Endothelial cell of umbilical vein (primary cell): ENCODE measurements around the gene ZFR2. TPM values are rescaled to one million over a fixed set of nuclear protein-coding genes. Genes with fewer than 3 reads are reported as not detected.

ENCODE experiments used
- BruUV-seq: library from RNA; stranded (reverse); fragments of 400-500 nt; replicated peaks from 2 replicates; lab custom pipeline; 2021; lab: Mats Ljungman, UMichigan
- CTCF ChIA-PET: fragments of 300-600, 350-600 bp; sonication (Branson Sonifier 250); formaldehyde crosslinking; loops from one replicate; lab custom pipeline; 2021; ENCODE audit warnings: antibody characterized with exemption, inconsistent platforms; lab: Charles Lee
- POLR2A ChIA-PET: fragments of 300-600, 350-600 bp; sonication (Branson Sonifier 250); formaldehyde crosslinking; loops from one replicate; lab custom pipeline; 2021; ENCODE audit warnings: antibody characterized with exemption, inconsistent platforms; lab: Charles Lee
- DNase-seq: peaks from one replicate; pipeline ENCODE4 v3.0.0-alpha.2; 2011; ENCODE audit warnings: low read depth, low spot score
- FAIRE-seq: peaks from 2 replicates; lab custom pipeline; 2011; peaks lifted over from hg19 to GRCh38; lab: Jason Lieb, UNC
- H2AFZ ChIP-seq: 2 replicates; pipeline ENCODE4 v1.6.0; 2012; ENCODE audit warnings: low read depth, low read length, control low read depth, inconsistent platforms
- H3K27ac ChIP-seq: 2 replicates; pipeline ENCODE4 v1.5.1; 2011; ENCODE audit warnings: low read depth, mild to moderate bottlenecking, control low read depth, low read length, moderate library complexity; ENCODE audit not compliant: insufficient read depth
- H3K27me3 ChIP-seq, 2 experiments: 2 replicates each; pipeline versions ENCODE4 v1.6.0 to v1.6.1; 2011; ENCODE audit warnings: low read length in 2 of 2, mixed read lengths in 1 of 2; ENCODE audit not compliant: control insufficient read depth in 2 of 2, insufficient read depth in 2 of 2
- H3K36me3 ChIP-seq, 2 experiments: 2 replicates in 1 of 2; 3 replicates in 1 of 2; pipeline ENCODE4 v1.5.1; 2011; ENCODE audit warnings: low read length in 2 of 2, mild to moderate bottlenecking in 1 of 2, moderate library complexity in 1 of 2; ENCODE audit not compliant: control insufficient read depth in 2 of 2, insufficient read depth in 2 of 2; ENCODE audit errors: extremely low read depth in 1 of 2
- H3K4me1 ChIP-seq: 3 replicates; pipeline ENCODE4 v1.5.1; 2011; ENCODE audit warnings: mild to moderate bottlenecking, low read length; ENCODE audit not compliant: control insufficient read depth, insufficient read depth; ENCODE audit errors: extremely low read depth
- H3K4me2 ChIP-seq: 2 replicates; pipeline ENCODE4 v1.6.1; 2011; ENCODE audit warnings: low read length, control low read depth, mixed read lengths; ENCODE audit not compliant: insufficient read depth
- H3K4me3 ChIP-seq, 3 experiments: fragments of 200-600 bp in 1 of 3; sonication (generic), shearing (Covaris generic) in 1 of 3; replicated peaks in 1 of 3; 2 replicates each; pipeline ENCODE4 v1.5.1; 2011 to 2016; ENCODE audit warnings: control low read depth in 3 of 3, low read length in 3 of 3, mild to moderate bottlenecking in 2 of 3, inconsistent platforms in 1 of 3, low read depth in 1 of 3, moderate library complexity in 1 of 3; ENCODE audit not compliant: insufficient read depth in 1 of 3
- H3K79me2 ChIP-seq: 2 replicates; pipeline ENCODE4 v1.6.0; 2012; ENCODE audit warnings: low read length, inconsistent platforms; ENCODE audit not compliant: control insufficient read depth, insufficient read depth
- H3K9ac ChIP-seq: replicated peaks from 2 replicates; pipeline ENCODE3; 2011; ENCODE audit warnings: low read length, control low read depth; ENCODE audit not compliant: insufficient read depth; ENCODE audit errors: extremely low read depth
- H3K9me1 ChIP-seq: replicated peaks from 3 replicates; pipeline ENCODE4 v1.6.0; 2011; ENCODE audit warnings: mild to moderate bottlenecking, low read length; ENCODE audit not compliant: control insufficient read depth, insufficient read depth; ENCODE audit errors: extremely low read depth
- H3K9me3 ChIP-seq: replicated peaks from 2 replicates; pipeline ENCODE4 v1.5.1; 2012; ENCODE audit warnings: low read length, inconsistent platforms; ENCODE audit not compliant: control insufficient read depth, insufficient read depth
- H4K20me1 ChIP-seq: replicated peaks from 2 replicates; pipeline ENCODE3; 2011; ENCODE audit warnings: mild to moderate bottlenecking, low read length; ENCODE audit not compliant: control insufficient read depth, insufficient read depth; ENCODE audit errors: extremely low read depth
- EZH2 ChIP-seq: IDR thresholded peaks from 2 replicates; pipeline ENCODE4 v1.6.1; 2012; ENCODE audit warnings: borderline replicate concordance, low read depth, mild to moderate bottlenecking, moderate library complexity, low read length, inconsistent platforms; ENCODE audit not compliant: severe bottlenecking
- FOS ChIP-seq: IDR thresholded peaks from 2 replicates; pipeline ENCODE4 v1.6.1; 2011; ENCODE audit warnings: mild to moderate bottlenecking, low read length, moderate library complexity, borderline replicate concordance; ENCODE audit not compliant: insufficient read depth
- GATA2 ChIP-seq: IDR thresholded peaks from 2 replicates; pipeline ENCODE4 v1.7.0; 2011; ENCODE audit warnings: low read depth, mild to moderate bottlenecking, moderate library complexity, mixed read lengths, low read length; ENCODE audit not compliant: insufficient read length, insufficient read depth
- JUN ChIP-seq: IDR thresholded peaks from 2 replicates; pipeline ENCODE4 v1.6.1; 2011; ENCODE audit warnings: borderline replicate concordance, low read depth; ENCODE audit not compliant: insufficient read length, insufficient read depth
- MYC ChIP-seq: IDR thresholded peaks from one replicate; pipeline ENCODE4 v1.6.1; 2011; ENCODE audit warnings: mild to moderate bottlenecking, low read depth, low read length
- POLR2A ChIP-seq: IDR thresholded peaks from 2 replicates; pipeline ENCODE4 v1.6.1; 2012; ENCODE audit warnings: low read depth, mild to moderate bottlenecking, control low read depth, low read length
- POLR2AphosphoS5 ChIP-seq: IDR thresholded peaks from 2 replicates; pipeline ENCODE4 v1.6.1; 2012; ENCODE audit warnings: low read depth, mild to moderate bottlenecking, control low read depth, low read length, moderate library complexity; ENCODE audit not compliant: insufficient read depth
- dilution Hi-C: fragments of 300-500 bp; cut with MboI; formaldehyde crosslinking; loops from one replicate; pipeline ENCODE4 v1.15.0; 2019; ENCODE audit warnings: low sequenced_read_pairs; ENCODE audit not compliant: extremely low pct_ligation_motif_present
- intact Hi-C: fragments of 100-400 bp; cut with micrococcal nuclease; formaldehyde crosslinking; loops from one replicate; pipeline ENCODE4 v1.10.0; 2022
- polyA plus RNA-seq, 4 experiments: library from polyadenylated mRNA; depleted of rRNA in 3 of 4; stranded (reverse) in 3 of 4; unstranded in 1 of 4; fragments of >200 nt; gene quantifications; 2 replicates each; pipeline versions ENCODE4 v1.2.1 to v1.2.3, GENCODE V29; 2011 to 2012; ENCODE audit warnings: missing spikeins in 1 of 4
- total RNA-seq: library from RNA; stranded (reverse); gene quantifications from 2 replicates; pipeline ENCODE4 v1.2.3, GENCODE V29; 2021
- TF ChIP-seq, protein P1 (sequence below), 2 donors: IDR thresholded peaks; 1 replicate in 1 of 2; 2 replicates in 1 of 2; pipeline ENCODE4 v1.5.1; 2011; ENCODE audit warnings: low read length in 2 of 2, mild to moderate bottlenecking in 2 of 2, moderate library complexity in 2 of 2, control low read depth in 1 of 2, inconsistent platforms in 1 of 2, low read depth in 1 of 2; ENCODE audit not compliant: insufficient read depth in 1 of 2; ENCODE audit errors: extremely low read depth in 1 of 2
- TF ChIP-seq, protein P2 (sequence below): IDR thresholded peaks from 2 replicates; pipeline ENCODE4 v1.6.1; 2011; ENCODE audit not compliant: insufficient read depth, insufficient read length

Gene ZFR2
- total and polyA plus RNA-seq, 2 donors (not counting 3 experiments of a cell fraction or from before 2014, with no cell fraction given), result not detected

GRCh38 chr19:3803986-3804385, 64.9 kb downstream of the ZFR2 start:
- Histone ChIP-seq H3K27ac (no peak overlapping the region), H3K27me3 (peaks cover 19 to 20% of the 10 kb centered on the region in 2 experiments), H3K4me2 (no peak overlapping the region), H2AFZ (no peak overlapping the region), H3K36me3 (no peaks in the 10 kb centered on the region), H4K20me1 (no peaks in the 10 kb centered on the region), H3K9me3 (no peaks in the 10 kb centered on the region), H3K9ac (no peak overlapping the region), H3K4me1 (no peaks in the 10 kb centered on the region), H3K4me3 (no peak overlapping the region), H3K9me1 (no peaks in the 10 kb centered on the region), H3K79me2 (no peaks in the 10 kb centered on the region)
- intact Hi-C loops (no loop called here), dilution Hi-C loops (no loop called here)
- DNase-seq (no peak), FAIRE-seq (no peak)
- ChIA-PET POLR2A (no interaction called here), CTCF (no interaction called here)
- no TSS peak for BruUV-seq
- no peak for TF ChIP-seq MYC
- no peak for TF ChIP-seq FOS
- TF ChIP-seq, protein P1, sequence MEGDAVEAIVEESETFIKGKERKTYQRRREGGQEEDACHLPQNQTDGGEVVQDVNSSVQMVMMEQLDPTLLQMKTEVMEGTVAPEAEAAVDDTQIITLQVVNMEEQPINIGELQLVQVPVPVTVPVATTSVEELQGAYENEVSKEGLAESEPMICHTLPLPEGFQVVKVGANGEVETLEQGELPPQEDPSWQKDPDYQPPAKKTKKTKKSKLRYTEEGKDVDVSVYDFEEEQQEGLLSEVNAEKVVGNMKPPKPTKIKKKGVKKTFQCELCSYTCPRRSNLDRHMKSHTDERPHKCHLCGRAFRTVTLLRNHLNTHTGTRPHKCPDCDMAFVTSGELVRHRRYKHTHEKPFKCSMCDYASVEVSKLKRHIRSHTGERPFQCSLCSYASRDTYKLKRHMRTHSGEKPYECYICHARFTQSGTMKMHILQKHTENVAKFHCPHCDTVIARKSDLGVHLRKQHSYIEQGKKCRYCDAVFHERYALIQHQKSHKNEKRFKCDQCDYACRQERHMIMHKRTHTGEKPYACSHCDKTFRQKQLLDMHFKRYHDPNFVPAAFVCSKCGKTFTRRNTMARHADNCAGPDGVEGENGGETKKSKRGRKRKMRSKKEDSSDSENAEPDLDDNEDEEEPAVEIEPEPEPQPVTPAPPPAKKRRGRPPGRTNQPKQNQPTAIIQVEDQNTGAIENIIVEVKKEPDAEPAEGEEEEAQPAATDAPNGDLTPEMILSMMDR (IDR thresholded peaks at IDR 0.05; ENCODE audit: extremely low read depth in 1 of 2, insufficient read depth in 1 of 2, low read depth in 1 of 2, low read length in 2 of 2), result no peak
- no peak for TF ChIP-seq EZH2
- no peak for TF ChIP-seq JUN
- TF ChIP-seq, protein P2, sequence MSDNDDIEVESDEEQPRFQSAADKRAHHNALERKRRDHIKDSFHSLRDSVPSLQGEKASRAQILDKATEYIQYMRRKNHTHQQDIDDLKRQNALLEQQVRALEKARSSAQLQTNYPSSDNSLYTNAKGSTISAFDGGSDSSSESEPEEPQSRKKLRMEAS, result no peak
- TF ChIP-seq POLR2AphosphoS5, result no peak
- no peak for TF ChIP-seq GATA2
- no peak for TF ChIP-seq POLR2A
